Breast epithelium (tissue), 4 donors: Measurements from ENCODE around the gene HOMEZ. TPM values are rescaled to one million over a fixed set of nuclear protein-coding genes. Genes with fewer than 3 reads are reported as not detected.
A peak's percentile ranks its signal among the peaks of the same experiment; 100 is the strongest.
"Not testable (repeated sequence)": the region's sequence is repeated elsewhere in the genome, so short reads cannot be mapped to it uniquely, and the experiment has no call there.

Source experiments
- DNase-seq, 2 donors: peaks; one replicate each; pipeline ENCODE4 v3.0.0-alpha.2; 2019; ENCODE audit warnings: low spot score in 2 of 2
- H3K27ac ChIP-seq, 2 donors: fragments of 200-600 bp; sonication (generic) in 1 of 2; one replicate each; pipeline ENCODE4 v1.5.1; 2016 to 2019; ENCODE audit warnings: mild to moderate bottlenecking in 1 of 2
- H3K27me3 ChIP-seq, 2 donors: fragments of 200-600 bp; sonication (generic) in 1 of 2; one replicate each; pipeline versions ENCODE4 v1.5.1 to v1.6.0; 2017 to 2019; ENCODE audit warnings: control low read depth in 1 of 2, mild to moderate bottlenecking in 1 of 2
- H3K36me3 ChIP-seq: fragments of 200-600 bp; one replicate; pipeline ENCODE4 v1.5.1; 2019
- H3K4me1 ChIP-seq, 2 donors: fragments of 200-600 bp; sonication (generic); one replicate each; pipeline ENCODE4 v1.5.1; 2016 to 2019; ENCODE audit warnings: control low read depth in 1 of 2
- H3K4me3 ChIP-seq, 3 donors: fragments of 200-600 bp; sonication (generic); 1 replicate in 2 of 3; 2 replicates in 1 of 3; pipeline ENCODE4 v1.5.1; 2016 to 2019; ENCODE audit warnings: mild to moderate bottlenecking in 3 of 3, moderate library complexity in 2 of 3
- H3K9me3 ChIP-seq, 2 donors: fragments of 200-600 bp; sonication (generic) in 1 of 2; one replicate each; pipeline ENCODE4 v1.5.1; 2016 to 2019; ENCODE audit warnings: control low read depth in 1 of 2
- CTCF ChIP-seq, 3 donors: fragments of 450-650 bp; IDR thresholded peaks; one replicate each; pipeline ENCODE4 v1.5.1; 2016 to 2017; ENCODE audit warnings: antibody characterized with exemption in 3 of 3, mild to moderate bottlenecking in 3 of 3, moderate library complexity in 3 of 3
- POLR2A ChIP-seq: fragments of 450-650 bp; IDR thresholded peaks from one replicate; pipeline ENCODE4 v1.6.1; 2016; ENCODE audit warnings: antibody characterized with exemption, mild to moderate bottlenecking, moderate library complexity
- POLR2AphosphoS5 ChIP-seq, 3 donors: sonication (generic); formaldehyde crosslinking; IDR thresholded peaks; one replicate each; pipeline ENCODE4 v1.6.1; 2017; ENCODE audit warnings: antibody characterized with exemption in 3 of 3
- intact Hi-C: fragments of 100-400 bp; cut with DNase I; formaldehyde crosslinking; loops from one replicate; pipeline ENCODE4 v1.15.1; 2023; ENCODE audit warnings: low total_unique reads
- total RNA-seq, 3 donors: library from RNA; depleted of rRNA; stranded (reverse); fragments of >200 nt; gene quantifications; one replicate each; pipeline ENCODE4 v1.1.0, GENCODE V29; 2016

Gene HOMEZ
- total RNA-seq, 3 donors from 2014 or later, result 10.8 to 15.4 (median 12.0) TPM

GRCh38 chr14:23243066-23243465, 42.9 kb downstream of the HOMEZ start:
- intact Hi-C loops, result no loop called here
- no peak for DNase-seq
- Histone ChIP-seq H3K9me3 (no peaks in the 10 kb centered on the region), H3K36me3 (no peaks in the 10 kb centered on the region), H3K4me1 (no peaks in the 10 kb centered on the region), H3K4me3 (no peak overlapping the region), H3K27me3 (no peaks in the 10 kb centered on the region), H3K27ac (no peak overlapping the region)
- TF ChIP-seq CTCF (IDR thresholded peaks at IDR 0.05), result no peak
- TF ChIP-seq POLR2AphosphoS5 (IDR thresholded peaks at IDR 0.05), result no peak
- TF ChIP-seq POLR2A, result no peak

GRCh38 chr14:23242076-23242475, 43.9 kb downstream of the HOMEZ start:
- intact Hi-C loops, result no loop called here
- no peaks in the 10 kb centered on the region for H3K36me3 ChIP-seq
- TF ChIP-seq CTCF (IDR thresholded peaks at IDR 0.05) (no peak), POLR2AphosphoS5 (IDR thresholded peaks at IDR 0.05) (no peak)

GRCh38 chr14:23241061-23241715, 44.7 kb downstream of the HOMEZ start:
- H3K27ac ChIP-seq, H3K27me3 ChIP-seq, H3K4me3 ChIP-seq, H3K9me3 ChIP-seq, H3K36me3 ChIP-seq, H3K4me1 ChIP-seq, intact Hi-C loops, DNase-seq: not testable (repeated sequence)

More at GRCh38 chr14:23242076-23242475, 43.9 kb downstream of the HOMEZ start:
- Histone ChIP-seq H3K4me3 (no peak overlapping the region), H3K9me3 (no peaks in the 10 kb centered on the region), H3K27ac (no peak overlapping the region), H3K27me3 (no peaks in the 10 kb centered on the region), H3K4me1 (no peaks in the 10 kb centered on the region)
- DNase-seq, result no peak

- Histone ChIP-seq H3K27me3 (no peaks in the 10 kb centered on the region), H3K4me3 (no peak overlapping the region), H3K36me3 (no peaks in the 10 kb centered on the region), H3K4me1 (no peaks in the 10 kb centered on the region), H3K9me3 (no peaks in the 10 kb centered on the region), H3K27ac (no peak overlapping the region)
- TF ChIP-seq POLR2AphosphoS5 (IDR thresholded peaks at IDR 0.05) (no peak), CTCF (IDR thresholded peaks at IDR 0.05) (no peak), POLR2A (no peak)
- DNase-seq, result no peak
- intact Hi-C loops, result no loop called here
Observed at GRCh38 chr14:23240661-23241060, 45.3 kb downstream of the HOMEZ start.

GRCh38 chr14:23237772-23238594, 47.9 kb downstream of the HOMEZ start, which contains the start of gene RNF212B:
RNF212B (plus strand) TSS chr14:23237936; CDS start chr14:23240346, 2,410 bp downstream.
- TF ChIP-seq POLR2A, result no peak
- TF ChIP-seq CTCF (IDR thresholded peaks at IDR 0.05), result no peak
- peak in 2 of 3 donors; percentile 11 to 33 for TF ChIP-seq POLR2AphosphoS5 (IDR thresholded peaks at IDR 0.05)
- Histone ChIP-seq H3K4me3 (peak within 1 kb of the TSS; percentile 16 to 61 (median 42)), H3K36me3 (no peaks in the 10 kb centered on the region), H3K9me3 (no peaks in the 10 kb centered on the region), H3K27ac (peak within 1 kb of the TSS; percentile 57 to 76), H3K27me3 (no peaks in the 10 kb centered on the region), H3K4me1 (no peaks in the 10 kb centered on the region)
- intact Hi-C loops, result no loop called here
- DNase-seq, result peak; percentile 87 to 93

- H3K36me3 ChIP-seq, H3K4me3 ChIP-seq, H3K27ac ChIP-seq, H3K4me1 ChIP-seq, intact Hi-C loops, DNase-seq, H3K9me3 ChIP-seq, H3K27me3 ChIP-seq: not testable (repeated sequence)
Observed at GRCh38 chr14:23232241-23232808, 53.6 kb downstream of the HOMEZ start.
